Germinal center (tissue), 1 donor: ENCODE data around the gene NYAP2.
A peak's percentile ranks its signal among the peaks of the same experiment; 100 is the strongest.

Experiments
- DNase-seq: peaks from one replicate; pipeline ENCODE4 v3.0.0; 2012; ENCODE audit warnings: mixed read lengths, low spot score

NYAP2 gene

DNA sequence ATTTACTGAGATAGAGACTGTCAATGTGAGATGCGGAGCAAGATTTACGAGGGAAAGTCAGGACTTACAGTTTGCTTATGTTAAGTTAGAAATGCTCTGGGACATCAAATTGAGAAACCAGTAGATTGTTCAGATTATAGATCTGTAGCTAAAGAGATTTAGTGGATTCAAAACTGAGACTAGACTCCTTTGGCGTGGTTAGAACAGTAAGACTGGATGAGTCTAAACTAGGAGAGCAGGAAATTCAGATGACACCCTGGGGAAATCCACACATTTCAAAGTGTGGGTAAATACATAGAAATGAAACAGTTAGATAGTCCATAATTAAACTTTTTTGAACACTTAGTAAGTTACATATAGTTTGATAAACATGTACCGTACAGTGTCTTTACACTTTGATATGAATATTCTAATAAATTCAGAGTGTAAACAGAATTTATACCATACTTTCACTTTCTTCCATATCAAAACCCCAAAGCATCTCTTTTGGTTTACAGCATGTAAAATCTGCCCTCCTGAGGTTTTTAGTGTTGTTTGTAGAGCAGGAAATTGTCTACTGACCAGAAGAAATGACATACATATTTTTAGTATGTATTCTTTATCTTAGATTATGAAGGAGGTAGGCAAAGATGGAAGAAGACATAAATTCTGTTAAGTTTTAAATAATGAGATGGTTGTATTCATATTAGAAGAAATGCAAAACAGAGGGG lies 231.5 kb downstream of the NYAP2 start:
- DNase-seq: no peak

DNA sequence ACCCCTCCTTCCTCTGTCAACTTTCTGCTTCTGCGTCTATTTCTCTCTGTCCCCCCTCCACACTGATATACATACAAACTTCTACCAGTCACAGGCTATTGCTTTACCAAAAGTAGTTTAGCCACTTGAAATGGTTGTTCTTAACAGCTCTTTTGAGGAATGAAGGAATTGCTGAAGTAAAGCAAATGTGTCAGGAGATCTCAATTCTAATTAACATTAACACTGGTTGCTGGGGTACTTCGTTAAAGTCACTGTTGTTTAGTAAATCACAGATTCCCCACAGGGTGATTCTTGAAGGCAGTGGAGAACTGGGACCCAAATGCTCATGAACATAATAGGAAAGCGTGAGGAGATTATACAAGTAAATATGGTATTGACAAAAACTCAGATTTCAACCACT lies 232.8 kb downstream of the NYAP2 start:
- no peak for DNase-seq

DNA sequence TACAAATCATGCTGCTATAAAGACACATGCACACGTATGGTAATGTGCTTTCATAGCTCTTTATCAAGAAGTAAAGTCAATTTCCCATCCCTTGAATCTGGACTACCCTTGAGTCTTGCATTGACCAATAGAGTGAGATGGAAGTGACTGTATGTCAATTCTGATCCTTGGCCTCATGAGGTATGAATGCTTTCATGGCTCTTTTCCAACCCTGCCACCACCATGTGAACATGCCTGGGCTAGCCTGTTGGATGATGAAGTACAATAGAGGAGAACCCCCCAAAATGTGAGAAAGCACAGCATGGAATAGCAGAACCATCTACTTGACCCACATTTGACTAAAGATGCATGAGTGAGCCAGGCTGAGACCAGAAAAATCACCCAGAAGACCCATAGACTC lies 237.0 kb downstream of the NYAP2 start:
- DNase-seq: no peak

DNA sequence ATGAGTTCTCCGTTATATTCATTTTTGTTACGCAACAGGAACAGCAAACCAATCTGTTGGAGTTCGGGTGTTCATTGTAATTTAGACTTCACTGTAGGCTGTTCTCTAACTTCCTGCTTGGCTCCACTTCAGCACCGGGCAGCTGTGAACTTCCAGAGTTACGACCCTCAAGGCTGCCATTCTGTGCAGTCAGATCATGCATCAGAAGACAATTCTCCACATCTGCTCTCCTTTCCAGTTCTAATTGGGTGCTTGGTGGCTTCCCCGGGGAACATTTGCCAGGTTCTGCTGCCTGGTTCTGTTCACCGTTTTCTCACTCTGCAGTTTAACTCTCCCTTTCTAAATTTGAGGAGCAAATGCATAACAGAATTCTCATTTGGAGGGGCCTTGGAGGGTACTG lies 237.7 kb downstream of the NYAP2 start:
- DNase-seq: no peak

DNA sequence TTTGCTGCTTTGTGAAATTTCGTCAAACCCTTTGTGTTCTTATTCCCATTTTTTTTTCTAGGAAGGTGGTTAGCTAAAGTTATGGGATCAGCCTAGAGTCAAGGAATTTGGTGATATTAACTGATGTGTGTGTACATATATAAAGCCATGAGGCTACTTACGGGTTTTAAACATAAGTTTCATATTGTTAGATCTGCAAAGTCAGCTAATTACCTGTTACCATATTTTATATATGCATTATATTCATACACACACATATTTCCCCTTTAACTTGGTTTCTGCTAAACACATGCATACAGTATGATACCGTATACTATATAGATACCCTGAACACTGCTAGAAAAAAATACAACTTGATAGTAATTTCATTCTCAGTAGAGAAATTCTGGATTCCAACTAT lies 241.0 kb downstream of the NYAP2 start:
- DNase-seq: no peak

DNA sequence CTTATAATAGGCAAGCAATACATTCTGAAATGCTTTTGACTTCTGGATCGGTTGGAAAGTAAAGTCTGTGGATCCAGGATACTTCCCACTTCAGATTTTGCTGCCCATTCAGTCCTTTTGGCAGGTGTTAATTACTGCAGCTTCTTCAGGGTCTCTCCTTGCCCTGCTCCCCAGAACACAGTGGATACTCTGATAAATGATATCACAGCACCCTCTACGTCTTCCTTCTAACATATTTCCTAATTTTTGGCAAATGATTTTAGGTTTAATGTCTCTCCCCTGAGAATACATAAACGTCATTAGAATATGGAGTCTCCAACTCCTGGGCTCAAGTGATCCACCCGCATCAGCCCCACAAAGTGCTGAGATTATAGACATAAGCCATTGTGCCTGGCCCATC lies 249.8 kb downstream of the NYAP2 start:
- no peak for DNase-seq

DNA sequence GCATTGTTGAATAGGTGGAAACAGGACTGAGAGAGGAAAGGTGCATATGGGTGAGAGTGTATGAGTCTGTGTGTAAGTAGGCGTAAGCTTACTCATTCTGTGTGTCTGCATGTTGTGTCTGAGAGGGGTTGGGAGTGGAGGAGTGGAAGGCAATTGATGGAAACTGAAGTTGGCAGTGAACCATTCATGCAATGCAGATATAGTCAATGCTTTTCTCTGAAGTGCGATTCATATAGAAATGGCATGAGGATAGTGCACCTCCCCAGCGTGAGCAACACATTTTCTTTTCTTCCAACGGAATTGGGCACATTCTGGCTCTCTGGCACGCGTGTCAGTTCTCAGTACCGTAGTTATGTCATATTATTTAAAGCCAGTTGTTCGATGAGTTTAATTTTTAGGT lies 250.5 kb downstream of the NYAP2 start:
- no peak for DNase-seq

DNA sequence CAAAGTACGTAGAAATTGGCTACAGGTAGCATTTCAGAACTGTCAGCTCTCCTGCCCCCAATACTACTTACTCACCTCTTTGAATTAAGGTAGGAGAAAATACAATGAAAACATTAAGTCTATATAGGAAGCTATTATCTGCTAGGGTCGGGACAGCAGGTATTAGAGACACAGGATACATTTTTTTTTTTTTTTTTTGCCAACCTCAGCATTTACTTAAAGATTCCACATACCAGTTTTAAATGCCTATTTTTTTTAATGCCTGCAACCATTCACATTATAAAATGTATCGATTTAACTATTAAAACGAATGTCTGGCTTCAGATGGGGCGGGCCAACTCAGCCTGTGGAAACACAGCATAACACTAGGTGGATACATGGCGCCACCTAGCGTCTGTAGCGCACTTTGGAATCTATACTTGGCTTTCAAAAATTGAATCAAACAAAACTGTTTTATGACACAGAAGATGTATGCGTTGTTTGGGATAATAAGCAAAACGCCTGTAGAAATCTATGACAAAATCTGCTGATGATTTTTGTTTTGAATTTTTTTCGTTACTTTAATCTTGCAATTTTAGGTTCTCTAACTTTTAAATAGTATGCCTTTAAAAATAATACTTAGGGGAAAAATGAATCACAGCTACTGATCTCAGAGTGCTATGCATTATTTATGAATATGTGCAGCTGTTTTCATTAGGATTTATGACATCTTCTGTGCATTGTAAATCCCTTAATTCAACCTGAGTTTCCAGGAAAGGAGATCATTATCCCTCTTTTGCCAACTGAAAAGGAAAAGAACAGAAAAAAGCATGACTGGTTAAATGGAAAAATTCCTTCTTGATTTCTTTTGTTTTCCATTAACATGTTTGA lies 261.0 kb downstream of the NYAP2 start:
- DNase-seq: peak; percentile 61

DNA sequence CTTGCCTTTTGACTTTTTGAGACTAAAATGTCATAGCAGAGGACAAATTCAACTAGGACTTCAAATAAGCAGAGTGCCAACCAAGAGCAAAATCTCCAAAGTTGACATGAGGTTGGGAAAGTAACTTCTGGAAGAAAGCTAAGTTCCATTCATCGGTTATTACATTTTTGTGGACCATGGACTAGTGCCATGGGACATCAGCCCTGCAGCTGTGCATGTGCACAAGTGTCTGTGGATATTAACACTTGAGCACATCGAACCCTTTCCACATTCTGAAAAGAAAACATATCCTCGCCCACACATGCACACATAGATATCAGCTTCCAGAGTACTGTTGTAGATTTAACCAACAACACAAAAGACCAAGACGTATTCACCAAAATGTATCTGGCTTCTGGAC lies 262.6 kb downstream of the NYAP2 start:
- DNase-seq: no peak

DNA sequence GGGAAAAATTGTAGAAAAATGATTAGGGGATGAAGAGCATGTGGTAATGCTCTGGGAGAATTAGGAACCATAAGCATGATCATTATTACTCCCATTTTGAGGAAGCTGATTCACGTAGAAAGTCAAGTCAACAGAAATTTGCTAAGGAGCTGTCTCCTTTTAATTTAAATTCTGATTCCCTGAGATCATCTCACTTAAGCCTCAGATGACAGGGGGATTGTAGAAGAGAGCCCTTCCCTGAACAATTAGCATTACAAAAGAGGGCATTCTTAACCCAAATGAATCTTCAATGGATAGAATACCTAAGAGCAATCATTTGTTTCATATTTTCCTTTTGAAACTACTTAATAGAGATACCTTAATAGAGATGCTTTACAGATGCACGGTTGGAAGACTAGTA lies 267.9 kb downstream of the NYAP2 start:
- no peak for DNase-seq

DNA sequence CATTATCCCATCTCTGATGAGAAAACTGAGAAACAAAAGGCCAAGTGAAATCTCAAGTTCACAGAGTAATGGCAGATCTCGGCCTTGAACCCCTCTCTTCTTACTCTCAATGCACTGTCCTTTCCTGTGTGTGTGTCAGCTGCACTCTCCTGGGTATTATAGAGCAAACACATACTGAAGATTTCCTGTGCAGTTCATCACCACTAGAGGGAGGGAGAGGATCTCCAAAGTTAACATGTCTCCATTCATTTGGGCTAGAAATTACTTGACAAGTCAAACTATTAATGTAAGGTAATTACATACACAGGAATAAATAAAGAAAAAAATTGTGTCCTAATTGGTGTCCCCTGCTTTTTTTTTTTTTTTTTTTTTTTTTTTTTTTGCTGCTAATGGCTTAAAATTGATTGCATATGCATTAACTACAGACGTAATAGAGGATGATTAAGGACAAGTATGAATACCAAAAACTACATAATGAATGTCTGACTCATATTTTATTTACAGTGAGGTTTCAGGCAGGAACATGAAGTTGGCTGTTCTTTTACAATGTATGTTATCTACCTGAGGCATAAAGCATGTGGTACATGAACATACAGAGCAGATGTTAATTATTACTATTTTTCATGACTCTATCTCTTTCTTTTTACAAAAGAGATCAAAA lies 269.2 kb downstream of the NYAP2 start:
- DNase-seq: peak; percentile 30

DNA sequence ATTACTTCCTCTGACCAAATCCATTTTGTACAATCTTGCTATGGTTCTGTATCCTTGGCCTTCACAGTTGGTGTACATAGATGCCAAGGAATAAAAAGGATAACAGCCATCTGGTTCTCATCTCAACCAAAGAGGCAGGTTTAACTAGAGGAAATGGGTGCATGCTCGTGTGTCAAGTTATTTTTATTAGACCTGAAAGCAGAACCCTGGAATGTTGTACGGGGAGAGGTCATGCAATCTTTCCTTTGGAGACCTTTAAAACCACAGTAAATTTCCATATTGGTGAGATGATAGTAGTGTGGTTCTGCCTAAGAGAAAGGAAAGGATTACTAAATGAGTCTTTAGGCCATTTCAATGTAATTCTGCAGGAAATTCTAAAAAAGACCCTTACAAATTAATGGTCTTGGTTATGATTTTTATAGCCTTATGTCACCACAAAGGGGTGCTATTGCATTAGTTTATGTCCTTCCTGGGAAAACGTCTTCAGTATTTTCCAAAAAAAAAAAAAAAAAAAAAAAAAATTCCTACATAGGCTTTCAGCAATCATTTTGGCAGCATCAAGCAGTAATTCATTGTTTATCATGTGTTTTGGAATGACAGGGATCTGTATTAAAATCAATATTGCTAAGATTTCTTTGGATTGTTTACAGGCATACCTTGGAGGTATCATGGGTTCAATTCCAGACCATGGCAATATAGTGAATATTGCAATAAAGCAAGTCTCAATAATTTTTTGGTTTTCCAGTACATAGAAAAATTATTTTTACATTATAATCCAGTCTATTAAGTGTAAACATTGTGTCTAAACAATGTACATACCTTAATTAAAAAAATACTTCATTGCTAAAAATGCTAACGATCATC lies 270.8 kb downstream of the NYAP2 start:
- DNase-seq: no peak

DNA sequence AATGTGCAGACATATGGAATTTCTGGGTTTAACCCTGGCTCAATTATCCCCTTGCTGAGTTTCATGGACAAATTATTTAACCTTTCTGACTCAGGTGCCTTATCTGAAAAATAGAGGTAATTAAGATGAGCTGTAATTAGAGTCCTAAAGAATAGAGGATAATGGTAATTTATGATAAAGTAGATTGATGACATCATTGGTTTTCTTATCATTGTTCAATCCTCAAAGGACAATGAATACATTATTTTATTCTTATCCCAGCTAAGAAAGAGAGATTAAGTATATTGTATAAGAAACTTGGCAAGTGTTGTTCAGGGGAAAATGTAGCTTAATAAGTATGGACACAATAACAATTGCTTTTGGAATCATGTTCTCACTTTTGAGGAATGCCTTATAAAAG lies 279.3 kb downstream of the NYAP2 start:
- DNase-seq: no peak

DNA sequence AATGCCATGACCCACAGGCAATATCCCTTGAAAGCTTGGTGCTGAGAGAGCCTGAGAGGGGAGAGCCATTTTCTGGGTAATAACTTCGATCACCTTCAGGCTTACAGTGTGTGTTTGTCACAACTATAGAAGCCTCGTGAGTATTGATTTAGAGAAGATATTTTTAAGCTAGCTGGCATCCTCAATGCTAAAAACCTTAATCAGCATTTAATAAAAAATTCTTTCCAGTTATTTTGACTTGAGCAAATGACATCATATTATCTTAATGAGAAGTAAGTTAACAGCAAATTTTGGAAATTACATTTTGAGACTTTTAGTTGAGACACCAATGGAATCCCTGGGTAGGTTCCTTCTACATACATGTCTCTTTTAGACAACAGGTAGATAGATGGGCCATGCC lies 283.7 kb downstream of the NYAP2 start:
- no peak for DNase-seq

DNA sequence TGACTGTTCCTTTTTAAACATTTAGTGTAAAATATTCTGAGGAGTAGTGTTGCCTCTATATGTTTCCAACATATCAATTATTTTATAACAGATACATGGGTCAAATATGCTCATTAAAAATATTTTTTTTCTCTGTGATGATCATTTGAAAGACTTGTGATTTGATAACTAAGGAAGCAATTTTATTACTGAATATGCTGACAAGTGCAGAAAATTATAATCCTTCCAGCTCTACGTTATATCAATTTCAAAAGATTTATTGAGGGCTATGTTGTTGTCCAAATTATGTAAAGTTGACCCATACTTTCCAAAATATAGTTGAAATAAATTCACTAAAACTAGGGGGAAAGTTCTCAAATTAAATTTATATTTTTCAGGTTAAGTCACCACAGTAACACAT lies 290.6 kb downstream of the NYAP2 start:
- DNase-seq: no peak

DNA sequence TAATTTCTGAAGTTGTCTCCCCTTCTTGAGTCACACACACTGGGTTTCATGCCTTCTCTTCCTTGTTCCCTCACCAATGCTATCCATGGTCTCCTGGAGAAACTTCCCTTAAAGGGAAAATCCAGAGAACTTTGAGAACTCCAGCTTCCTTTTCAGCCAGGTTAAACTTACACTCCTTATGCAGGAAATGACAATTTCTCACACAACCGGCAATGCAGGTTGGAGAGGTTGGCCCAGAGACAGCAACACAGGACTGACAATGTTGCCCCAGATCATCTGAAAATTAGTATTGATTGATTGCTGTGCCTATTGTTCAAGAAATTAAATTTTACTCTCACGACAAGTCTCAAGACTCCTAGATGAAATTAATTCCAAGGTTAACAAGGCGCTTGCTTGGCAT lies 292.2 kb downstream of the NYAP2 start:
- no peak for DNase-seq

DNA sequence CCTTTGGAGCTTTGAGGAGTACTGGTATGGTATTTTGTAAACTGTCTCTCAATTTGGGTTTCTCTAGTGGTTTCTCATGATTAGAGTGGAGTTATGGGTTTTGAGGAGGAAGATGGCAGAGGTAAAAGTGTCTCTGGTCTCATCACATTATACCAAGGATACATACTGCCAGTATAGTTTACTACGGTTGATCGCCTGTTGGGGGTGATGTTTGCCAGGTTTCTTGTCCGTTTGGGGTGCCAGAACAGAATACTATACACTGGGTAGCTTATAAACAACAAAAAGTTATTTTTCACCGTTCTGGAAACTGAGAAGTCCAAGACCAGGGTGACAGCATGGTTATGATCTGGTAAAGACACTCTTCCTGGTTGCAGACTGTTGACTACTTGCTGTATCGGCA lies 293.7 kb downstream of the NYAP2 start:
- no peak for DNase-seq

DNA sequence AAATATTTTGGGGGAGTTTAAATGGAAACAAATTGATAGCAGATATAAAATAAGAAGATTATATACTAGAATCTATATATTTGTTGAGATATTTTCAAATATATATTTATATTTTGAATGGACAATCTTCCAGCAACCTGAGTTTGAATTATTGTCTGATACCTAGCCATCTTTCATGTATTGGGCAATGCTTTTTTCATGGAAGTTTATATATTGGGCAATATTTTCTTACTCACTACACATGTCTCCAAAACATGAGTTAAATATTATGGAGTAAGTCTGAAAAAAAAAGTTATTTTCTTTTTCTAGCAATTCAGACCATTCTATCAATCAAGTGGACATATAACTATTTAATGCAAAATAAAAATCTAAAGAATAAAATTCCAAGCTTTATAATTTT lies 295.2 kb downstream of the NYAP2 start:
- DNase-seq: no peak

DNA sequence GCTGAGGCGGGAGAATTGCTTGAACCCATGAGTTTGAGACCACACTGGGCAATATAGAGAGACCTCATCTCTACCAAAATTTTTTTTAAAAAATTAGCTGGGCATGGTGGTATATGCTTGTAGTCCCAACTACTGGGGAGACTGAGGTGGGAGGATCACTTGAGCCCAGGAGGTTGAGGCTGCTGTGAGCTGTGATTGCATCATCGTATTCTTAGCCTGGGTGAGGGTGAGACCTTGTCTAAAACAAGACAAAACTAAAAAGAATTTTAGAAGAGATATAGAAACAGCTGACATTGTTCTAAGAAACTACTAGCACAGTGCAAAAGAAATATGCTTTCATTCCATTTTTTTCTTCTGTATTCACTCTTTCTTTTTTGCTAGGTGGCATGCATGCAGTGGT lies 298.4 kb downstream of the NYAP2 start:
- no peak for DNase-seq
